Measurements from ENCODE around the gene FIGN. TPM values are rescaled to one million over a fixed set of nuclear protein-coding genes. Genes with fewer than 3 reads are reported as not detected.

The FIGN gene
- total and polyA plus RNA-seq, 4 donors: 1.1 to 7.8 (median 5.1) TPM

- no peak for TF ChIP-seq ZBTB33 (IDR thresholded peaks at IDR 0.05)
- TF ChIP-seq TAF1 (conservative IDR thresholded peaks at IDR 0.05): no peak
- no peak for TF ChIP-seq CTCF (IDR thresholded peaks at IDR 0.05; ENCODE audit: low read depth, low read length, missing input control)
- TF ChIP-seq RAD21 (IDR thresholded peaks at IDR 0.05): no peak
- TF ChIP-seq NR2F2 (IDR thresholded peaks at IDR 0.05): no peak
- TF ChIP-seq ATF3 (IDR thresholded peaks at IDR 0.05): no peak
- TF ChIP-seq HNF4G (IDR thresholded peaks at IDR 0.05): no peak
- no peak for TF ChIP-seq EGR1 (IDR thresholded peaks at IDR 0.05; ENCODE audit: low read depth in 2 of 2)
- no peak for TF ChIP-seq JUND (IDR thresholded peaks at IDR 0.05)
- TF ChIP-seq REST (IDR thresholded peaks at IDR 0.05): no peak
- no peak for TF ChIP-seq GABPA (IDR thresholded peaks at IDR 0.05 in 1 of 2, conservative IDR thresholded peaks at IDR 0.05 in 1 of 2)
- TF ChIP-seq FOXA2 (IDR thresholded peaks at IDR 0.05): no peak
- TF ChIP-seq YY1 (IDR thresholded peaks at IDR 0.05): no peak
- no peak for TF ChIP-seq RXRA (IDR thresholded peaks at IDR 0.05)
- no peak for TF ChIP-seq SP1 (IDR thresholded peaks at IDR 0.05)
- TF ChIP-seq HNF4A (conservative IDR thresholded peaks at IDR 0.05): no peak
- no peak for TF ChIP-seq FOXA1 (IDR thresholded peaks at IDR 0.05)
- no peak for TF ChIP-seq MAX (IDR thresholded peaks at IDR 0.05)
- H3K9ac ChIP-seq (ENCODE audit: low read depth in 1 of 2, low read length in 2 of 2): no peak overlapping the region
- H3K27me3 ChIP-seq (ENCODE audit: control insufficient read depth in 4 of 4, insufficient read depth in 4 of 4, low read length in 3 of 4): no peaks in the 10 kb centered on the region
- peaks cover 0 to 41% (median 28%) of the 10 kb centered on the region in 4 donors for H3K4me1 ChIP-seq (ENCODE audit: control insufficient read depth in 4 of 4, insufficient read depth in 4 of 4, low read length in 3 of 4)
- no peak for DNase-seq (ENCODE audit: low spot score)
- no peaks in the 10 kb centered on the region for H3K9me3 ChIP-seq (ENCODE audit: control insufficient read depth in 4 of 4, low read length in 3 of 4)
- H3K4me3 ChIP-seq (ENCODE audit: low read depth in 1 of 3, low read length in 3 of 3): no peak overlapping the region
- no peak overlapping the region for H3K27ac ChIP-seq (ENCODE audit: low read depth in 1 of 2, low read length in 2 of 2)
- no peaks in the 10 kb centered on the region for H3K36me3 ChIP-seq (ENCODE audit: control insufficient read depth in 4 of 4, insufficient read depth in 3 of 4, low read depth in 1 of 4, low read length in 3 of 4)
- 88% methylated on average over 2 of the region's 2 CpGs for WGBS
Measured at GRCh38 chr2:163719331-163719730, 16.5 kb downstream of the FIGN start.

Measured in liver (tissue), 9 donors.